Uterus (tissue), 2 donors: ENCODE data around the gene IL6R.

ENCODE experiments used
- POLR2A ChIP-seq, 2 donors: fragments of 450-650 bp; IDR thresholded peaks; one replicate each; pipeline ENCODE4 v1.6.1; 2016; ENCODE audit warnings: antibody characterized with exemption in 2 of 2, mild to moderate bottlenecking in 1 of 2, moderate library complexity in 1 of 2
- TF ChIP-seq, protein P1 (sequence below), 4 experiments: fragments of 200-600 bp in 2 of 4; fragments of 450-650 bp in 2 of 4; sonication (generic) in 2 of 4; IDR thresholded peaks; one replicate each; pipeline ENCODE4 v1.5.1; 2016 to 2019; ENCODE audit warnings: antibody characterized with exemption in 4 of 4, mild to moderate bottlenecking in 2 of 4, moderate library complexity in 1 of 4

DNA sequence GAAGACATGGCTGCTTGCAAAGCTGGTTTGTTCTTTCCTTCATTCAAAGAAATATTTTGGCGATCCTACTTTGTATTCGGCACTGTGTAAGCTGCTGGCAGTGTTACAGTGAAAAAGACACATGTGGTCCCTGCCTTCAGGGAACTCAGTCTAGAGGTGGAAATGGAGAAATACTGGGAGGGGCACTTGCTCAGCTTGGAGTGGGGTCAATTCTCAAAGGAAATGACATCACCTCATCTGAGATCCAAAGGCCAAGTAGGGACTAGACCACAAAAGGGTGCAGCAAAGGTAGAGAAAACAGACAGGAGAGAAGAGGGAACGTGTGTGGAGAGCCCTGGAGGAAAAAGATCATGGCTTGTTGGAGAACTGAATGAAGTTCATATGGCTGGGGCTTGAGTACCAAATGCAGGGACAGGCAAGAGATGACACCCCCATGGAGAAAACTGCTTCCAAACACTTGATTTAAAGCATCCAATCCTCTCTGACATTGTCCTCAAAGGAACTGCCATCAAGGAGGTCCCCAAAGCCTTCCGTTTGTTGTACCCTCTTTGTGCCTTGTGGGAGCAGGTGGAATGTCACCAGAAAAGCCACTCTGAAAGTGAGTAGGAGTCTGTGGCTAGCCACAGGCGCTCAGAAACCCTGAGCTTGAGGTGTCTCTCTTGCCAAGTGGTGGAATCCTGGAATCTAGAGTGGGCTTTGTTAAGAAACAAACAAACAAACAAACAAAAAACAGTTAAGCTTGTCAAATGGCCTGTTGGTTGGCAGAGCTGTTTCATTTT, 48.6 kb downstream of the IL6R start:
- TF ChIP-seq, protein P1, sequence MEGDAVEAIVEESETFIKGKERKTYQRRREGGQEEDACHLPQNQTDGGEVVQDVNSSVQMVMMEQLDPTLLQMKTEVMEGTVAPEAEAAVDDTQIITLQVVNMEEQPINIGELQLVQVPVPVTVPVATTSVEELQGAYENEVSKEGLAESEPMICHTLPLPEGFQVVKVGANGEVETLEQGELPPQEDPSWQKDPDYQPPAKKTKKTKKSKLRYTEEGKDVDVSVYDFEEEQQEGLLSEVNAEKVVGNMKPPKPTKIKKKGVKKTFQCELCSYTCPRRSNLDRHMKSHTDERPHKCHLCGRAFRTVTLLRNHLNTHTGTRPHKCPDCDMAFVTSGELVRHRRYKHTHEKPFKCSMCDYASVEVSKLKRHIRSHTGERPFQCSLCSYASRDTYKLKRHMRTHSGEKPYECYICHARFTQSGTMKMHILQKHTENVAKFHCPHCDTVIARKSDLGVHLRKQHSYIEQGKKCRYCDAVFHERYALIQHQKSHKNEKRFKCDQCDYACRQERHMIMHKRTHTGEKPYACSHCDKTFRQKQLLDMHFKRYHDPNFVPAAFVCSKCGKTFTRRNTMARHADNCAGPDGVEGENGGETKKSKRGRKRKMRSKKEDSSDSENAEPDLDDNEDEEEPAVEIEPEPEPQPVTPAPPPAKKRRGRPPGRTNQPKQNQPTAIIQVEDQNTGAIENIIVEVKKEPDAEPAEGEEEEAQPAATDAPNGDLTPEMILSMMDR (IDR thresholded peaks at IDR 0.05) = no peak
- TF ChIP-seq POLR2A (IDR thresholded peaks at IDR 0.05) = no peak
